Measurements from ENCODE around the gene GPR141.

The GPR141 gene

DNA sequence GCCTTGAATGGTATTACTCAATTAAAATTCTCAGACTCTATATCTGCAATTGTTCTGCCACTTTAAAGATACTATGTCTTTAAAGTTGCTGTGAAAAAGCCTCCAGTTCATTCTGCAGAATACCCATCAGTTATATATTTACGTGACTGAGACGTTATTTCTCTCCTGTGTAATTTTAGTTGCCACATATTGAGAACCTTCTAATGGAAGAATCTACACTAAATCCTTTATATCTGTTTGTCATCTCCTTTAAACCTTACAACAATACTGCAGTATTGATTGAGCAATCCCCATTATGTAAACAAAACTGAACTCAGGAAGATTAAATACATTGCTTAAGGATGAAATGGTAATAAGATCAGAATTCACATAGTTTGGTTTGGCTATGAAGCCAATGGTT is 30.0 kb downstream of the GPR141 start:
- TF ChIP-seq, protein P1, sequence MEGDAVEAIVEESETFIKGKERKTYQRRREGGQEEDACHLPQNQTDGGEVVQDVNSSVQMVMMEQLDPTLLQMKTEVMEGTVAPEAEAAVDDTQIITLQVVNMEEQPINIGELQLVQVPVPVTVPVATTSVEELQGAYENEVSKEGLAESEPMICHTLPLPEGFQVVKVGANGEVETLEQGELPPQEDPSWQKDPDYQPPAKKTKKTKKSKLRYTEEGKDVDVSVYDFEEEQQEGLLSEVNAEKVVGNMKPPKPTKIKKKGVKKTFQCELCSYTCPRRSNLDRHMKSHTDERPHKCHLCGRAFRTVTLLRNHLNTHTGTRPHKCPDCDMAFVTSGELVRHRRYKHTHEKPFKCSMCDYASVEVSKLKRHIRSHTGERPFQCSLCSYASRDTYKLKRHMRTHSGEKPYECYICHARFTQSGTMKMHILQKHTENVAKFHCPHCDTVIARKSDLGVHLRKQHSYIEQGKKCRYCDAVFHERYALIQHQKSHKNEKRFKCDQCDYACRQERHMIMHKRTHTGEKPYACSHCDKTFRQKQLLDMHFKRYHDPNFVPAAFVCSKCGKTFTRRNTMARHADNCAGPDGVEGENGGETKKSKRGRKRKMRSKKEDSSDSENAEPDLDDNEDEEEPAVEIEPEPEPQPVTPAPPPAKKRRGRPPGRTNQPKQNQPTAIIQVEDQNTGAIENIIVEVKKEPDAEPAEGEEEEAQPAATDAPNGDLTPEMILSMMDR (conservative IDR thresholded peaks at IDR 0.05; ENCODE audit: control insufficient read depth, insufficient read depth, low read depth, low read length): no peak
- no peak overlapping the region for H3K4me3 ChIP-seq (ENCODE audit: control insufficient read depth, low read depth, low read length)
- no peak for DNase-seq (ENCODE audit: low read depth)

DNA sequence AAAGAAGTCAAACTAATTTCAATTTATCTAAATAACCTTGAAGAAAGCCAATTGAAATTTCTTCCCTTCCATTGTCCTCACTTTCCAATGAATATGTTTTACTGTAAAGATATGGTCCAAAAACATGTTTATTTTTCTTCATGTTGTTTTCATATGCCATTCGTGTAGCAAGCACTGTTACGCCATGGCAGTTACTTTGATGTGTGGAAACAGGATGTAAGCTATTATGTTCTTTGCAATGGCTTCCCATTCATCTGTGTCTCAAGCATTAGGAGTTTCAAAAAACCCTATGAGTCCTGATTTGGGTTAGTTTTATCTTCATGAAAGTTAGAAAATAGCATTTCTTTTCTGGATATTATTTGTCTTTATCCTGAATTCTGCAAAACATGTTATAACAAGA is 31.0 kb downstream of the GPR141 start:
- TF ChIP-seq, protein P1 (conservative IDR thresholded peaks at IDR 0.05; ENCODE audit: control insufficient read depth, insufficient read depth, low read depth, low read length): no peak
- DNase-seq (ENCODE audit: low read depth): no peak
- H3K4me3 ChIP-seq (ENCODE audit: control insufficient read depth, low read depth, low read length): no peak overlapping the region

DNA sequence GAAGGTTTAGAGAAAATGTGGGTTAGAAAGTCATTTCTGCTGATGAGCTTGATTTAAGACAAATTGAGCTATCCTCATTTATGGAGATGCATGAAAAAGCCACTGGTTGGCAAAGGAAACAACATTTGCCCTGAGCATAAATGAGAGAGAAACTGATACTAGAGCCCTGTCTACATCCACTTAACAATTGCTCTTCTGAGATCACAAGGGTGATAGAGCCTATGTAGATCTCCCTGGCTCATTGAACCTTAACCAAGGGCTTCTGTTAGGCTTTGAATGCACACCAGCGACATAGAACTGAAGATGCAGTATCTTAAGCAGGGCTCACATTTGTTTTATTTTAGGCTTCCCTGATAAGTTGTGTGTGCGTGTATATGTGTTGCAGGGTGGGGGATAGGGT is 35.0 kb downstream of the GPR141 start:
- no peak for DNase-seq (ENCODE audit: low read depth)
- TF ChIP-seq, protein P1 (conservative IDR thresholded peaks at IDR 0.05; ENCODE audit: control insufficient read depth, insufficient read depth, low read depth, low read length): no peak
- H3K4me3 ChIP-seq (ENCODE audit: control insufficient read depth, low read depth, low read length): no peak overlapping the region

DNA sequence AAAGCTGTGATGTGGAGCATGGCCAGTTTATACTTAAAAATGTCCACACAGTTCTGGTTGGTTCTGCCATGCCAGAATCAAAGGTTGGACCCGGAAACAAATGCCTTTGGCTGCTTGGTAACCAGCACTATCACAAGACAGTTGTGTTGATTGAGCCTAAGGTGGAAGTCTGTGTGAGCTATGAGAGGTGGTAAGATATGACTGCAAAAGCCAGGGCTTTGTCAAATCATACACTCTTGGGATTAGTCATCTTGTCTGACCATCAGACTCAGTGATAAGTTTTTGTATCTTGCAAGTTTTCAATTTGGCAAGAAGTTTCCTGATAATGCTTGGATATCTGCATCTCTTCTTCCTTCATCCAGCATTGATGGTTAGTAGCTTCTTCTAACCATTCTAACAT is 35.5 kb downstream of the GPR141 start:
- DNase-seq (ENCODE audit: low read depth): no peak
- H3K4me3 ChIP-seq (ENCODE audit: control insufficient read depth, low read depth, low read length): no peak overlapping the region
- TF ChIP-seq, protein P1 (conservative IDR thresholded peaks at IDR 0.05; ENCODE audit: control insufficient read depth, insufficient read depth, low read depth, low read length): no peak

DNA sequence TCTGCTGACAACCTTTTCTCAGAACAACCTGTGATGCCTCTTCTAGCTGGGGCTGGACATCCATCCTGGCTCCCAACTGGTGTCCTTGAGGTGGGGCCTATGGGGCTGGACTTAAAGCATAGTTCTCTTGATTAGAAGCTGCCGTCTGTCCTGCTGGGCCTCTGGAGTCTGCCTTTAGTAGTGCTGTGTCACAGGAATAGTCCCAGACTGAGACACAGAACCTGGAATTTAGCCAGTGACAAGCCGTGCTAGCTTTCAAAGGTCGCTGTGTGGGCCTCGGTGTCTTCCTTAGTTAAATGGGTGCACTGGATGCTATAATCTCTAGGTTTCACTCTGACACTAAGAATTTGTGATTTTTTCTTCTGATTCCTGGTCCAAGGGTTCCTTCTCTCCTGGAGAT is 41.2 kb downstream of the GPR141 start:
- no peak overlapping the region for H3K4me3 ChIP-seq (ENCODE audit: control insufficient read depth, low read depth, low read length)
- no peak for DNase-seq (ENCODE audit: low read depth)

DNA sequence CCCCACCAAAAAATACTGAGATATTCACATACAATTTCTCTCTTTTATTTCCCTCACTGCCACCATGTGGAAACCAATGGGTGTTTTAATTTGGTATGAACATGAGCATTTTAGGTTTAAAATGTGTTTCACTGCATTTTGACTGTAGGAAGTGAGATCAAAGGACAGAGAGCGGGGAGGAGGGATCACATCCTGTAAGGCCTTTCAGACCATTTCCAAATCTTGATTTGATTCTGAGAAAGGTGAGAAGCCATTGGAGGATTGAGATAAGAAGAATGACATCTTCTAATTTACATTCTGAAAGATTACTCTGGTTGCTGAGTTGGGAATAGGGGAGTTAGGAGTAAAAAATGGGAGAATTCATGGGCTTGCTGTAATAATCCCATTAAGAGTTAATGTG is 42.5 kb downstream of the GPR141 start:
- no peak for DNase-seq (ENCODE audit: low read depth)
- H3K4me3 ChIP-seq (ENCODE audit: control insufficient read depth, low read depth, low read length): no peak overlapping the region
- TF ChIP-seq, protein P1 (conservative IDR thresholded peaks at IDR 0.05; ENCODE audit: control insufficient read depth, insufficient read depth, low read depth, low read length): no peak

More for the DNA sequence above, 41.2 kb downstream of the GPR141 start:
- TF ChIP-seq, protein P1 (conservative IDR thresholded peaks at IDR 0.05; ENCODE audit: control insufficient read depth, insufficient read depth, low read depth, low read length): no peak

DNA sequence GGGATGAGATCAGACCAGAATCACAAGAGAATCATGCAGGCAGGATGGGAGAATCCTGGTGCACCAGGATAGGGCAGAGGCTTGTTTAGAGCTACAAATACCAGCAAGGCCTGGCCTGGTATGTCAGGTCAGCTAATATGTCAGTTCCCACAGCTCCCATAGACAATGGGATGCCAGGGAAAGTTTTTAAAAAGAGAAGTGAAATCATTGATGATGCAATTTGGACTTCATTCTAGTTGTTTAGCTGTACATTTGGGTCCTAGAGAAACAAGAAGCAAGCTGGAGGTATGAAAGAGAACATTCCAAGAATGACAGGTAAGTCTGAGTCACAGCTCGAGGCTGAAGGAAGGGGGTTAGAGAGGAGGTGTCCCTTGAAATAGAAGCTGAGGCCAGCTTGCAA is 45.2 kb downstream of the GPR141 start:
- no peak for DNase-seq (ENCODE audit: low read depth)
- no peak overlapping the region for H3K4me3 ChIP-seq (ENCODE audit: control insufficient read depth, low read depth, low read length)
- TF ChIP-seq, protein P1 (conservative IDR thresholded peaks at IDR 0.05; ENCODE audit: control insufficient read depth, insufficient read depth, low read depth, low read length): no peak
